ENCODE data around the gene SPINT2. TPM values are rescaled to one million over a fixed set of nuclear protein-coding genes. Genes with fewer than 3 reads are reported as not detected.

Gene SPINT2
- total RNA-seq, 1 donor from 2014 or later, result 171 TPM

- peak overlapping the region; percentile 12 for H3K4me3 Mint-ChIP-seq (ENCODE audit: unreplicated experiment)
- H3K9ac ChIP-seq (ENCODE audit: low read length), result no peak overlapping the region
- TF ChIP-seq CTCF (IDR thresholded peaks at IDR 0.05; ENCODE audit: insufficient read depth, low read depth, low read length), result no peak
- TF ChIP-seq EZH2 (IDR thresholded peaks at IDR 0.05; ENCODE audit: insufficient read depth, low read length), result no peak
- H3K36me3 Mint-ChIP-seq (ENCODE audit: low read depth, unreplicated experiment), result no peaks in the 10 kb centered on the region
- H3K4me1 ChIP-seq (ENCODE audit: insufficient read depth, low read length), result peaks cover 12% of the 10 kb centered on the region
- no peak overlapping the region for H2AFZ ChIP-seq (ENCODE audit: low read depth, low read length)
- H3K9me3 Mint-ChIP-seq (ENCODE audit: unreplicated experiment), result no peaks in the 10 kb centered on the region
- H3K27me3 ChIP-seq (ENCODE audit: insufficient read depth, low read length), result peaks cover 3% of the 10 kb centered on the region
- no peaks in the 10 kb centered on the region for H3K36me3 ChIP-seq (ENCODE audit: insufficient read depth, low read length)
- no peak overlapping the region for H3K4me3 ChIP-seq (ENCODE audit: insufficient read depth, low read depth, low read length)
- H3K27ac Mint-ChIP-seq (ENCODE audit: unreplicated experiment), result no peak overlapping the region
- peaks cover 8% of the 10 kb centered on the region for H3K79me2 ChIP-seq (ENCODE audit: insufficient read depth, low read length)
- peaks cover 9% of the 10 kb centered on the region for H4K20me1 ChIP-seq (ENCODE audit: insufficient read depth, low read length)
- no peak overlapping the region for H3K27ac ChIP-seq (ENCODE audit: low read depth, low read length)
- no peaks in the 10 kb centered on the region for H3K9me3 ChIP-seq (ENCODE audit: insufficient read depth, low read depth, low read length)
- FAIRE-seq (no peak), DNase-seq (ENCODE audit: low read depth) (no peak)
- H3K4me1 Mint-ChIP-seq (ENCODE audit: low read depth, unreplicated experiment), result peaks cover 7% of the 10 kb centered on the region
- no peak overlapping the region for H3K4me2 ChIP-seq (ENCODE audit: low read length)
- peaks cover 23% of the 10 kb centered on the region for H3K27me3 Mint-ChIP-seq (ENCODE audit: low read depth, unreplicated experiment)
These were observed 36.4 kb upstream of the SPINT2 start for GRCh38 chr19:38228005-38228377.

GRCh38 chr19:38228491-38229439, 35.6 kb upstream of the SPINT2 start:
- Histone ChIP-seq H3K79me2 (ENCODE audit: insufficient read depth, low read length) (peaks cover under 1% of the 10 kb centered on the region), H3K4me2 (ENCODE audit: low read length) (peak overlapping the region; percentile 96), H3K9me3 (ENCODE audit: insufficient read depth, low read depth, low read length) (no peaks in the 10 kb centered on the region), H3K4me3 (ENCODE audit: insufficient read depth, low read depth, low read length) (peak overlapping the region; percentile 66), H3K9ac (ENCODE audit: low read length) (peak overlapping the region; percentile 69), H3K36me3 (ENCODE audit: insufficient read depth, low read length) (no peaks in the 10 kb centered on the region), H2AFZ (ENCODE audit: low read depth, low read length) (peak overlapping the region; percentile 60), H3K4me1 (ENCODE audit: insufficient read depth, low read length) (peaks cover 6% of the 10 kb centered on the region), H3K27me3 (ENCODE audit: insufficient read depth, low read length) (peaks cover 3% of the 10 kb centered on the region), H4K20me1 (ENCODE audit: insufficient read depth, low read length) (peaks cover 6% of the 10 kb centered on the region), H3K27ac (ENCODE audit: low read depth, low read length) (no peak overlapping the region)
- TF ChIP-seq EZH2 (IDR thresholded peaks at IDR 0.05; ENCODE audit: insufficient read depth, low read length) (no peak), CTCF (IDR thresholded peaks at IDR 0.05; ENCODE audit: insufficient read depth, low read depth, low read length) (no peak)
- H3K27me3 Mint-ChIP-seq (ENCODE audit: low read depth, unreplicated experiment), result peaks cover 23% of the 10 kb centered on the region
- no peaks in the 10 kb centered on the region for H3K36me3 Mint-ChIP-seq (ENCODE audit: low read depth, unreplicated experiment)
- DNase-seq (ENCODE audit: low read depth) (no peak), FAIRE-seq (no peak)
- H3K27ac Mint-ChIP-seq (ENCODE audit: unreplicated experiment), result no peak overlapping the region
- peak overlapping the region; percentile 50 for H3K4me3 Mint-ChIP-seq (ENCODE audit: unreplicated experiment)
- peaks cover 3% of the 10 kb centered on the region for H3K4me1 Mint-ChIP-seq (ENCODE audit: low read depth, unreplicated experiment)
- no peaks in the 10 kb centered on the region for H3K9me3 Mint-ChIP-seq (ENCODE audit: unreplicated experiment)
